Heart left ventricle (tissue), 16 donors: ENCODE data around the gene TMEM51. TPM values are rescaled to one million over a fixed set of nuclear protein-coding genes. Genes with fewer than 3 reads are reported as not detected.
A peak's percentile ranks its signal among the peaks of the same experiment; 100 is the strongest.

Experiments
- ATAC-seq, 4 donors: fragments of 200-7000 bp; cut with Tn5 transposase; one replicate each; pipeline ENCODE4 v1.9.1; 2020 to 2022; ENCODE audit warnings: moderate library complexity in 4 of 4, mild to moderate bottlenecking in 3 of 4, moderate number of reproducible peaks in 1 of 4
- DNase-seq, 5 donors: peaks; one replicate each; pipeline ENCODE4 v3.0.0-alpha.2; 2020
- H3K27ac ChIP-seq, 12 donors: fragments of 200-600 bp; sonication (generic) in 4 of 12; one replicate each; pipeline versions ENCODE4 v1.5.0 to v1.8.0; 2016 to 2022; ENCODE audit warnings: mild to moderate bottlenecking in 2 of 12
- H3K27me3 ChIP-seq, 9 donors: fragments of 200-600 bp; sonication (generic) in 2 of 9; one replicate each; pipeline versions ENCODE4 v1.5.1 to v1.8.0; 2016 to 2022; ENCODE audit warnings: mild to moderate bottlenecking in 3 of 9
- H3K36me3 ChIP-seq, 9 donors: fragments of 200-600 bp; sonication (generic) in 2 of 9; one replicate each; pipeline versions ENCODE4 v1.5.0 to v1.8.0; 2018 to 2022; ENCODE audit warnings: mild to moderate bottlenecking in 2 of 9
- H3K4me1 ChIP-seq, 12 donors: fragments of 200-600 bp; sonication (generic) in 4 of 12; one replicate each; pipeline versions ENCODE4 v1.5.0 to v1.8.0; 2016 to 2022; ENCODE audit warnings: mild to moderate bottlenecking in 3 of 12
- H3K4me3 ChIP-seq, 12 donors: fragments of 200-600 bp; sonication (generic) in 4 of 12; one replicate each; pipeline versions ENCODE4 v1.5.0 to v1.8.0; 2017 to 2022; ENCODE audit warnings: mild to moderate bottlenecking in 9 of 12, moderate library complexity in 4 of 12
- H3K9me3 ChIP-seq, 12 donors: fragments of 200-600 bp; sonication (generic) in 4 of 12; one replicate each; pipeline versions ENCODE4 v1.5.0 to v1.8.0; 2016 to 2022; ENCODE audit warnings: mild to moderate bottlenecking in 1 of 12
- CTCF ChIP-seq, 12 donors: fragments of 200-600 bp; sonication (generic) in 4 of 12; IDR thresholded peaks; one replicate each; pipeline versions ENCODE4 v1.5.0 to v1.8.0; 2018 to 2022; ENCODE audit warnings: antibody characterized with exemption in 12 of 12, mild to moderate bottlenecking in 5 of 12
- POLR2A ChIP-seq, 2 donors: fragments of 450-650 bp; IDR thresholded peaks; one replicate each; pipeline ENCODE4 v1.6.1; 2017; ENCODE audit warnings: antibody characterized with exemption in 2 of 2, mild to moderate bottlenecking in 2 of 2, moderate library complexity in 2 of 2
- WGBS, 4 donors: extraction: QIAGEN DNeasy Blood & Tissue Kit in 2 of 4; methylation state at CpG; one replicate each; pipeline versions ENCODE4 v1.1.5 to v1.1.7; 2013 to 2018; 5-methylcytosine and 5-hydroxymethylcytosine counted together
- intact Hi-C, 10 donors: fragments of 100-400 bp; cut with DNase I; formaldehyde crosslinking; loops; one replicate each; pipeline versions ENCODE4 v1.11.1 to v1.14.2; 2022
- polyA plus RNA-seq, 2 donors: library from polyadenylated mRNA; stranded (reverse); fragments of 200-250 nt; gene quantifications; one replicate each; pipeline ENCODE4 v1.2.3, GENCODE V29; 2013
- total RNA-seq, 9 donors: library from RNA; depleted of rRNA in 2 of 9; stranded (reverse); fragments of >200 nt in 2 of 9; fragmentation: NEBNext Ultra II Directional in 3 of 9; extraction: Animal tissue kit (Norgen Biotek cat#: 25700) in 3 of 9; gene quantifications; one replicate each; pipeline versions ENCODE4 v1.1.0 to v1.2.4, GENCODE V29; 2016 to 2023
- donor health status: ischemic (EF 13 %, LVEDD 7.1; RV severe dilation, severe dysfunction).
- donor health status: healthy with polysubstance abuse.
- donor health status: DM: no; HTN: yes; CAD: no.
- donor health status: DM: no; HTN: no; CAD: no.
- donor health status: ischemic (EF 25% LVEDD 6.9; RV normal size, moderate dysfunction).
- donor health status: ischemic (EF 25% LVEDD 5.7; RV mildly dilated, moderate dysfunction).
- donor health status: healthy.
- donor health status: DM: yes; HTN: yes; CAD: no.
- donor health status: ischemic (EF 35%, LVEDD 5.7; RV mildly dilated, moderate dysfunction).
- donor health status: nonischemic (EF 11% LVEDD 7.7; RV severe dilation, severe dysfunction).
- donor health status: DM: yes; HTN: yes; CAD: no.
- donor health status: PGD.
- donor health status: ischemic (EF 29% LVEDD 5.4; RV normal size, mild dysfunction).
- donor health status: nonischemic (EF 23%, LVEDD 6.1; RV moderate dilation, normal function).

The TMEM51 gene
- total and polyA plus RNA-seq, 11 donors = 2.0 to 9.5 (median 3.8) TPM

DNA sequence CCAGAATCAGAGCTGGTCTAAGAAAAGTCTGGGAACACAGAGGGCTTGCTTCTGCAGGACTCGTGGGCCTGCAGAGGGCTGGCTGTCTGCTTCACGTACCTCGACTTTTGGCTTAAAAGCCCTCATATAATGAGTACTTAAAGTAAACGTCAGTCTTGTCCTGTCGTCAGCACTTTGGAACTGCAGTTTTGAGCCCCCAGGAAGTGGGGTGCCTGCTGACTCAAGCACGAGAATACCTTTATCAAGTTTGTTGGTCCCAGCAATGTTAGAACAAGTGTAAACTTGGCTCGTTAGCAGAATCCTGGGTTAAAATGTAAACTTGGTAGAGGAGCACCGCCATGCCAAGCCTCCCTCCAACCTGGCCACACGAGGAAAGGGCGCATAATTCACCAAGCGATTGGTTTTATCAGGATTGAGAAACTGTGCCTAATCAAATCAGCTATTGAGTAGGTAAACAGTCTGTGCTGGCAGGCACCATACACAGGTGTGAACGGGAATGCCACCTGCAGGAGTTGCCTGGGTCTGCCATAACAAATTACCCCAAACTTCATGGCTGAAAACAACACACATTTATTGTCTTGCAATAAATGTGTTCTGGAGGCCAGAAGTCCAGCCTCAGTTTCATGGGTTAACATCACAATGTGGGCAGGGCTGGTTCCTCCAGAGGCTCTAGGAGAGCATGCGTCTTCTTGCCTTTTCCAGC, 48.5 kb downstream of the TMEM51 start:
- DNase-seq (no peak), ATAC-seq (peak in 1 of 4 donors; percentile 24)
- Histone ChIP-seq H3K36me3 (no peaks in the 10 kb centered on the region), H3K4me1 (peaks cover 0 to 5% (median 0%) of the 10 kb centered on the region in 12 donors), H3K4me3 (no peak overlapping the region), H3K9me3 (no peaks in the 10 kb centered on the region), H3K27me3 (no peaks in the 10 kb centered on the region), H3K27ac (peak overlapping the region in 5 of 12 donors; percentile 35 to 72 (median 49))
- intact Hi-C loops = no loop called here
- WGBS, 4 donors = 77 to 84% (median 81%) methylated on average over 13 of the region's 13 CpGs
- no peak for TF ChIP-seq CTCF (IDR thresholded peaks at IDR 0.05)
- no peak for TF ChIP-seq POLR2A (IDR thresholded peaks at IDR 0.05)

- 83 to 95% (median 93%) methylated on average over 6 to 7 of the region's 7 CpGs for WGBS, 4 donors
- H3K27ac ChIP-seq = no peak overlapping the region
- no peaks in the 10 kb centered on the region for H3K9me3 ChIP-seq
- TF ChIP-seq POLR2A (IDR thresholded peaks at IDR 0.05) (no peak), CTCF (IDR thresholded peaks at IDR 0.05) (no peak)
- no peaks in the 10 kb centered on the region for H3K36me3 ChIP-seq
- H3K27me3 ChIP-seq = no peaks in the 10 kb centered on the region
- DNase-seq (no peak), ATAC-seq (no peak)
- H3K4me1 ChIP-seq = peaks cover 0 to 11% (median under 1%) of the 10 kb centered on the region in 12 donors
- H3K4me3 ChIP-seq = no peak overlapping the region
- intact Hi-C loops = no loop called here
These were observed 51.4 kb downstream of the TMEM51 start for GRCh38 chr1:15204931-15205330.

DNA sequence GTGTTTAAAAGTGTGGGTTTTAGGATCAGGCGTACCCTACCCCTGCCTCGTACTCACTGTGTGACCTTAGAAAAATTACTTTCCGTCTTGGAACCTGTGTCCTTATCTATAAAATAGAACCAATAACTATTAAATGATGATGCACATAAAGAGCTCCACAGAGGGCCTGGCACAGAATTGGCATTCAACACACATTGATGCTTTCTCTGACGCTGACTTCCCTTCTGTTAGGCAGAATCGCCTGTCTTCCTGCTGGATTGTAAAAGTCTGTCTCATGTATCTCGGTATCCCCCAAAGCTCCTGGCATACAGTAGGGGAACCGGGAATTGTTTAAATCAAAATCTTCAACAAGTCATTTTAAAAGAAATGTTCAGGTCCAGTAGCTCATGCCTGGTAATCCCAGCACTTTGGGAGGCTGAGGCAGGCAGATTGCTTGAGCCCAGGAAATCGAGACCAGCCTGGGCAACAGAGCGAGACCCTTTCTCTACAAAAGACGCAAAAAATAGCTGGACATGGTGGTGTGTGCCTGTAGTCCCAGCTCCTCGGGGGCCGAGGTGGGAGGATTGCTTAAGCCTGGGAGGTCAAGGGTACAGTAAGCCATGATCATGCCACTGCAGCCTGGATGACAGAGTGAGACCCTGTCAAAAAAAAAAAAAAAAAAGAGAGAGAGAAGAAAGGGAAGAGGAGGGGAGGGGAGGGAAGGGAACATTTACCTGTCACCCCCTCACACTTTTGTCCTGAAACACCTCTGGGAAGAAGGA, 52.2 kb downstream of the TMEM51 start:
- H3K4me3 ChIP-seq = no peak overlapping the region
- 88 to 93% (median 92%) methylated on average over 12 of the region's 12 CpGs for WGBS, 4 donors
- intact Hi-C loops = no loop called here
- peak overlapping the region in 1 of 12 donors; percentile 30 for H3K27ac ChIP-seq
- H3K36me3 ChIP-seq = no peaks in the 10 kb centered on the region
- TF ChIP-seq CTCF (IDR thresholded peaks at IDR 0.05) = no peak
- no peak for TF ChIP-seq POLR2A (IDR thresholded peaks at IDR 0.05)
- no peaks in the 10 kb centered on the region for H3K27me3 ChIP-seq
- DNase-seq (no peak), ATAC-seq (no peak)
- no peaks in the 10 kb centered on the region for H3K9me3 ChIP-seq
- H3K4me1 ChIP-seq = peaks cover 0 to 17% (median 2%) of the 10 kb centered on the region in 12 donors

GRCh38 chr1:15206418-15207030, 53.0 kb downstream of the TMEM51 start:
- DNase-seq = no peak
- intact Hi-C loops = no loop called here
- 76 to 85% (median 80%) methylated on average over 8 of the region's 8 CpGs for WGBS, 4 donors
- Histone ChIP-seq H3K4me3 (no peak overlapping the region), H3K36me3 (no peaks in the 10 kb centered on the region), H3K9me3 (no peaks in the 10 kb centered on the region), H3K27me3 (no peaks in the 10 kb centered on the region), H3K4me1 (peaks cover 0 to 18% (median 2%) of the 10 kb centered on the region in 12 donors), H3K27ac (peak overlapping the region in 1 of 12 donors; percentile 30)
- ATAC-seq = no peak
- TF ChIP-seq POLR2A (IDR thresholded peaks at IDR 0.05) (no peak), CTCF (IDR thresholded peaks at IDR 0.05) (no peak)
